ENCODE results near the gene EPN3. TPM values are rescaled to one million over a fixed set of nuclear protein-coding genes. Genes with fewer than 3 reads are reported as not detected.

The EPN3 gene
- total RNA-seq, 4 donors from 2014 or later: 99.2 to 174 (median 115) TPM

DNA sequence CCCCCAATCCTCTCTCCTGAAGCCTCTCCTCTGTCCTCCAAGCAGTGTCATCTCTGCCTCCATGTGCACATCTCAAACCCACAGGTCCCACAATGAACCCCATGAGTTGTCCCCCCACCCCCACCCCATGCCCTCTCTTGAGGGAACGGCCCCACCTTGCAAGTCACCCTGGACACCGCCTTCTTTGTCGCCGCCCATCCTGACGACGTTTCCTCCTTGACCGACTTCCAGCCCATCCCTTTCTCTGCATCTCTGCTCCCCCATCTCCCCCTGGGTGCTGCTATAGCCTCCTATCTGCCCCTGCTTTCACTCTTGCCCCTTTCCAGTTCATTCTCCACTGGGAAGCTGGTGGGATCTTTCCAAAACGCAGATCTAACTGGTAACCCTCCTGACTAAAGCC is 12.8 kb downstream of the EPN3 start:
- intact Hi-C loops (cut with DNase I; ENCODE audit: low total_unique reads): loop anchor here (5.0 kb wide), 1 partner anchor 82 kb away; no protein-coding TSS in a partner anchor
- TF ChIP-seq, protein P1, sequence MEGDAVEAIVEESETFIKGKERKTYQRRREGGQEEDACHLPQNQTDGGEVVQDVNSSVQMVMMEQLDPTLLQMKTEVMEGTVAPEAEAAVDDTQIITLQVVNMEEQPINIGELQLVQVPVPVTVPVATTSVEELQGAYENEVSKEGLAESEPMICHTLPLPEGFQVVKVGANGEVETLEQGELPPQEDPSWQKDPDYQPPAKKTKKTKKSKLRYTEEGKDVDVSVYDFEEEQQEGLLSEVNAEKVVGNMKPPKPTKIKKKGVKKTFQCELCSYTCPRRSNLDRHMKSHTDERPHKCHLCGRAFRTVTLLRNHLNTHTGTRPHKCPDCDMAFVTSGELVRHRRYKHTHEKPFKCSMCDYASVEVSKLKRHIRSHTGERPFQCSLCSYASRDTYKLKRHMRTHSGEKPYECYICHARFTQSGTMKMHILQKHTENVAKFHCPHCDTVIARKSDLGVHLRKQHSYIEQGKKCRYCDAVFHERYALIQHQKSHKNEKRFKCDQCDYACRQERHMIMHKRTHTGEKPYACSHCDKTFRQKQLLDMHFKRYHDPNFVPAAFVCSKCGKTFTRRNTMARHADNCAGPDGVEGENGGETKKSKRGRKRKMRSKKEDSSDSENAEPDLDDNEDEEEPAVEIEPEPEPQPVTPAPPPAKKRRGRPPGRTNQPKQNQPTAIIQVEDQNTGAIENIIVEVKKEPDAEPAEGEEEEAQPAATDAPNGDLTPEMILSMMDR (IDR thresholded peaks at IDR 0.05): no peak
- TF ChIP-seq POLR2A (IDR thresholded peaks at IDR 0.05): no peak
- DNase-seq (ENCODE audit: low spot score in 2 of 2): no peak
- H3K4me3 ChIP-seq (ENCODE audit: low read depth, poor library complexity, severe bottlenecking): no peak overlapping the region
- WGBS, 2 donors: 46 to 48% methylated on average over 8 of the region's 8 CpGs

DNA sequence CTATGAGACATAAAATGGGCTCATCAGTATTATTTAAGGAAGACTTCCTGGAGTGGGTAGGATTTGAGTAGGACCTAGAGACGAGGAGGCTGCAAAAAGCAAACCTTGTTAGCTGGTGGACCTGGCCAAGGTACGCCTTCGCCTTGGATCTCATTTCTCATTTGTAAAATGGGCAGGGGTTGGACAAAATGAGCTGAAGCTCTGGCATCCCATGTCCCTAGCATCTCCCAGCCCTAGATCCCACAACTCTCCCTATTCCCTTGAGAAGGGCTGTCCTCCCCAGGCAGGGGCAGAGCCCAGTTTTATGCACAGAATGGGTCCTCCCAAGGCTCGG is 14.1 kb downstream of the EPN3 start:
- H3K4me3 ChIP-seq (ENCODE audit: low read depth, poor library complexity, severe bottlenecking): no peak overlapping the region
- DNase-seq (ENCODE audit: low spot score in 2 of 2): no peak
- TF ChIP-seq, protein P1 (IDR thresholded peaks at IDR 0.05): peak in 1 of 3 donors; percentile 99
- TF ChIP-seq POLR2A (IDR thresholded peaks at IDR 0.05): no peak
- intact Hi-C loops (cut with DNase I; ENCODE audit: low total_unique reads): loop anchor here (5.0 kb wide), 1 partner anchor 81 kb away; no protein-coding TSS in a partner anchor
- WGBS, 2 donors: 44 to 60% methylated on average over 3 to 4 of the region's 4 CpGs

- H3K4me3 ChIP-seq (ENCODE audit: low read depth, poor library complexity, severe bottlenecking): peak within 1 kb of the TSS; percentile 39
- 1 to 2% methylated on average over 19 to 27 of the region's 42 CpGs for WGBS, 2 donors
- TF ChIP-seq, protein P1 (IDR thresholded peaks at IDR 0.05): peak in 1 of 3 donors; percentile 86
- TF ChIP-seq POLR2A (IDR thresholded peaks at IDR 0.05): peak in 1 of 2 donors; percentile 15
- peak; percentile 91 to 99 for DNase-seq (ENCODE audit: low spot score in 2 of 2)
- intact Hi-C loops (cut with DNase I; ENCODE audit: low total_unique reads): loop anchor here (5.0 kb wide), 1 partner anchor 80 kb away; no protein-coding TSS in a partner anchor
Observed at GRCh38 chr17:50547035-50547735, 14.7 kb downstream of the EPN3 start, which contains the start of gene SPATA20. Gene SPATA20 (plus strand): TSS chr17:50547174. CDS start chr17:50547209, 35 bp downstream.

GRCh38 chr17:50547736-50548083 is 15.2 kb downstream of the EPN3 start:
- intact Hi-C loops (cut with DNase I; ENCODE audit: low total_unique reads): loop anchor here (5.0 kb wide), 1 partner anchor 80 kb away; no protein-coding TSS in a partner anchor
- TF ChIP-seq POLR2A (IDR thresholded peaks at IDR 0.05): no peak
- TF ChIP-seq, protein P1 (IDR thresholded peaks at IDR 0.05): no peak
- 29 to 36% methylated on average over 4 to 5 of the region's 5 CpGs for WGBS, 2 donors
- peak in 1 of 2 donors; percentile 86 for DNase-seq (ENCODE audit: low spot score in 2 of 2)
- H3K4me3 ChIP-seq (ENCODE audit: low read depth, poor library complexity, severe bottlenecking): no peak overlapping the region

- no peak overlapping the region for H3K4me3 ChIP-seq (ENCODE audit: low read depth, poor library complexity, severe bottlenecking)
- intact Hi-C loops (cut with DNase I; ENCODE audit: low total_unique reads): loop anchor here (5.0 kb wide), 1 partner anchor 78 kb away; no protein-coding TSS in a partner anchor
- WGBS, 2 donors: 89 to 93% methylated on average over 17 to 18 of the region's 18 CpGs
- DNase-seq (ENCODE audit: low spot score in 2 of 2): no peak
- TF ChIP-seq, protein P1 (IDR thresholded peaks at IDR 0.05): no peak
- TF ChIP-seq POLR2A (IDR thresholded peaks at IDR 0.05): no peak
Observed at GRCh38 chr17:50548831-50549230, 16.3 kb downstream of the EPN3 start.

All from lower leg skin (tissue), 4 donors.